ENCODE results near the gene GALM. TPM values are rescaled to one million over a fixed set of nuclear protein-coding genes. Genes with fewer than 3 reads are reported as not detected.

GALM gene
- total and polyA plus RNA-seq, 2 of the 13 experiments (the other 11 are each of a cell fraction or from before 2014, with no cell fraction given) = 65.5 to 90.0 TPM

- no peak overlapping the region for H2AFZ ChIP-seq (ENCODE audit: low read length)
- WGBS (ENCODE audit: low lambda C conversion rate) = 63% methylated on average over 4 of the region's 4 CpGs
- FAIRE-seq (no peak), DNase-seq (ENCODE audit: low spot score) (no peak), ATAC-seq (no peak)
- no peak overlapping the region for H3K27ac ChIP-seq (ENCODE audit: extremely low read length, insufficient read depth, low read length)
- in situ Hi-C loops (cut with HindIII; ENCODE audit: extremely low pct_ligation_motif_present, low pct_unique_long_range_greater_than_20kb) = no loop called here
- intact Hi-C loops (cut with micrococcal nuclease; ENCODE audit: unreplicated experiment) = no loop called here
- H3K4me2 ChIP-seq (ENCODE audit: low read depth, low read length) = no peak overlapping the region
- BruUV-seq (replicated peaks) = no TSS peak
- no peaks in the 10 kb centered on the region for H3K36me3 ChIP-seq (replicated peaks in 1 of 2; ENCODE audit: control insufficient read depth in 1 of 2, insufficient read depth in 2 of 2, low read length in 2 of 2)
- H3K9me3 ChIP-seq (ENCODE audit: low read length) = no peaks in the 10 kb centered on the region
- H4K20me1 ChIP-seq (ENCODE audit: insufficient read depth, low read length) = no peaks in the 10 kb centered on the region
- ChIA-PET POLR2A (interaction anchor here (1.3 kb wide), 1 partner anchor 10 kb away, joined by 3 read pairs; no protein-coding TSS in a partner anchor), CTCF (ENCODE audit: low intra/inter-chr PET ratio, low total read pairs) (no interaction called here)
- H3K27me3 ChIP-seq (ENCODE audit: control insufficient read depth in 1 of 2, insufficient read depth in 2 of 2, low read length in 2 of 2) = no peaks in the 10 kb centered on the region
- H3K4me1 ChIP-seq (ENCODE audit: insufficient read depth, low read length) = peaks cover 35% of the 10 kb centered on the region
- no peaks in the 10 kb centered on the region for H3K79me2 ChIP-seq (ENCODE audit: insufficient read depth, low read length)
- TF ChIP-seq AFF4 (CRISPR knock-in tag; IDR thresholded peaks at IDR 0.05) = no peak
- no peak for TF ChIP-seq NAIF1 (CRISPR knock-in tag; IDR thresholded peaks at IDR 0.05; ENCODE audit: borderline replicate concordance)
- TF ChIP-seq FOXO4 (CRISPR knock-in tag; conservative IDR thresholded peaks at IDR 0.05) = no peak
- TF ChIP-seq SSRP1 (CRISPR knock-in tag; IDR thresholded peaks at IDR 0.05) = no peak
- TF ChIP-seq ZNF589 (CRISPR knock-in tag; conservative IDR thresholded peaks at IDR 0.05) = no peak
- no peak for TF ChIP-seq IRF2 (CRISPR knock-in tag; IDR thresholded peaks at IDR 0.05)
- no peak for TF ChIP-seq SP1 (IDR thresholded peaks at IDR 0.05)
- no peak for TF ChIP-seq SP1 (CRISPR knock-in tag; IDR thresholded peaks at IDR 0.05)
- no peak for TF ChIP-seq CREB3 (CRISPR knock-in tag; IDR thresholded peaks at IDR 0.05)
- no peak for TF ChIP-seq TFE3 (CRISPR knock-in tag; IDR thresholded peaks at IDR 0.05)
- no peak for TF ChIP-seq YEATS2 (CRISPR knock-in tag; IDR thresholded peaks at IDR 0.05; ENCODE audit: borderline replicate concordance)
- TF ChIP-seq WIZ (CRISPR knock-in tag; IDR thresholded peaks at IDR 0.05) = no peak
- no peak overlapping the region for H3K4me3 ChIP-seq (replicated peaks in 1 of 3; ENCODE audit: insufficient read depth in 1 of 3, low read depth in 2 of 3, low read length in 3 of 3)
- no peak overlapping the region for H3K9ac ChIP-seq (ENCODE audit: insufficient read depth, low read depth, low read length)
Measured at GRCh38 chr2:38656866-38657480, 8.9 kb upstream of the GALM start.

Data from HepG2 (cell line).